ENCODE results near the gene LRRC45. TPM values are rescaled to one million over a fixed set of nuclear protein-coding genes. Genes with fewer than 3 reads are reported as not detected.

The LRRC45 gene
- total RNA-seq, 1 donor from 2014 or later: 29.4 TPM

DNA sequence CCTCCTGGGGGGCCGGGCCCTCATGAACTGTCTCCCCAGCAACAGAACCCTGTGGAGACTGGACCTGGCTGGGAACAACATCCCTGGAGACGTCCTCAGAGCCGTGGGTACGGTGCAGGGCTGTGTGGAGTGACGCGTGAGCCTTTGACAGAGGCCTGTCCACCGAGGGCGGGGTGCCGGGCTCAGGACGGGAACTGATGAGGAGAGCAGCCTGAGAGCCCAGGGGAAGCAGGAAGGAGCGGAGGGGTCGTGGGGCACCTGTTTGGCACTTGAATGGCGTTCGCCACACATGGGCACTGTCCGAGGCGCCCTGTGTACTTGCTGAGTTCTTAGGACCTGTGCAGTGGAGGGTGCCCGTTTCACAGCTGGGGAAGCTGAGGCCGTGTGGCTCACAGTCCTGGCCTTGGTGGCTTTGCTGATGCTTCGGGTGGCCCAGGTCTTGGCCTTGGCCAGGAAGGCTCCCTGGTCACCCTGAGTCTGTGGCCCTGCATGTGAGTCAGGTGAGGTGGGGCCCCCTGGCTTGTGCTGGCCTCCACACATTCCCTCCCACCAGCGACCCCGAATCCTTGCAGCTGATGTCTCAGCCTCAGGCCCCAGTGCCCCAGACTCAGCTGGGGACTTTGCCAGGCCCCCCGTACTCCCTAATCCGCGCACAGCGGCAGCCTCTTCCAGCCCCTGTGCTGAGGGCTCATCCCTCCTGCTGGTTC, 2.4 kb downstream of the LRRC45 start:
- TF ChIP-seq, protein P1, sequence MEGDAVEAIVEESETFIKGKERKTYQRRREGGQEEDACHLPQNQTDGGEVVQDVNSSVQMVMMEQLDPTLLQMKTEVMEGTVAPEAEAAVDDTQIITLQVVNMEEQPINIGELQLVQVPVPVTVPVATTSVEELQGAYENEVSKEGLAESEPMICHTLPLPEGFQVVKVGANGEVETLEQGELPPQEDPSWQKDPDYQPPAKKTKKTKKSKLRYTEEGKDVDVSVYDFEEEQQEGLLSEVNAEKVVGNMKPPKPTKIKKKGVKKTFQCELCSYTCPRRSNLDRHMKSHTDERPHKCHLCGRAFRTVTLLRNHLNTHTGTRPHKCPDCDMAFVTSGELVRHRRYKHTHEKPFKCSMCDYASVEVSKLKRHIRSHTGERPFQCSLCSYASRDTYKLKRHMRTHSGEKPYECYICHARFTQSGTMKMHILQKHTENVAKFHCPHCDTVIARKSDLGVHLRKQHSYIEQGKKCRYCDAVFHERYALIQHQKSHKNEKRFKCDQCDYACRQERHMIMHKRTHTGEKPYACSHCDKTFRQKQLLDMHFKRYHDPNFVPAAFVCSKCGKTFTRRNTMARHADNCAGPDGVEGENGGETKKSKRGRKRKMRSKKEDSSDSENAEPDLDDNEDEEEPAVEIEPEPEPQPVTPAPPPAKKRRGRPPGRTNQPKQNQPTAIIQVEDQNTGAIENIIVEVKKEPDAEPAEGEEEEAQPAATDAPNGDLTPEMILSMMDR (conservative IDR thresholded peaks at IDR 0.05): no peak
- no peak for DNase-seq (ENCODE audit: extremely low spot score, unreplicated experiment)
- no peaks in the 10 kb centered on the region for H3K27me3 Mint-ChIP-seq
- peaks cover 12% of the 10 kb centered on the region for H3K4me1 Mint-ChIP-seq (ENCODE audit: unreplicated experiment)
- no peaks in the 10 kb centered on the region for H3K9me3 Mint-ChIP-seq
- no peak overlapping the region for H3K27ac Mint-ChIP-seq
- H3K4me3 Mint-ChIP-seq: no peak overlapping the region
- no peaks in the 10 kb centered on the region for H3K36me3 Mint-ChIP-seq

DNA sequence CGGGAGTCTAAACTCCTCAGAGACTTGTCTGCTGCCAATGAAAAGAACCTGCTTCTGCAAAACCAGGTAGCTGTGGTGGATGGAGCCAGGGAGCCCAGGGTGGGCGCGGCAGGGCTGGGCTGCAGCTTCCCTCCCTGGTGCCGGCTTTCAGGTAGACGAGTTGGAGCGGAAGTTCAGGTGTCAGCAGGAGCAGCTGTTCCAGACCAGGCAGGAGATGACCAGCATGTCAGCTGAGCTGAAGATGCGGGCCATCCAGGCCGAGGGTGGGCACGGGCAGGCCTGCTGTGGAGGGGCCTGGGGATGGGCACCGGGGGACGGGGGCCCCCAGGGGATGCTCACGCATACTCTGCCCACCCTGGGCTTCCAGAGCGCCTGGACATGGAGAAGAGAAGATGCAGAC, 5.1 kb downstream of the LRRC45 start:
- H3K4me1 Mint-ChIP-seq (ENCODE audit: unreplicated experiment): peaks cover 6% of the 10 kb centered on the region
- no peak for DNase-seq (ENCODE audit: extremely low spot score, unreplicated experiment)
- no peaks in the 10 kb centered on the region for H3K27me3 Mint-ChIP-seq
- TF ChIP-seq, protein P1 (conservative IDR thresholded peaks at IDR 0.05): no peak
- no peaks in the 10 kb centered on the region for H3K36me3 Mint-ChIP-seq
- no peak overlapping the region for H3K4me3 Mint-ChIP-seq
- H3K9me3 Mint-ChIP-seq: no peaks in the 10 kb centered on the region
- H3K27ac Mint-ChIP-seq: no peak overlapping the region

DNA sequence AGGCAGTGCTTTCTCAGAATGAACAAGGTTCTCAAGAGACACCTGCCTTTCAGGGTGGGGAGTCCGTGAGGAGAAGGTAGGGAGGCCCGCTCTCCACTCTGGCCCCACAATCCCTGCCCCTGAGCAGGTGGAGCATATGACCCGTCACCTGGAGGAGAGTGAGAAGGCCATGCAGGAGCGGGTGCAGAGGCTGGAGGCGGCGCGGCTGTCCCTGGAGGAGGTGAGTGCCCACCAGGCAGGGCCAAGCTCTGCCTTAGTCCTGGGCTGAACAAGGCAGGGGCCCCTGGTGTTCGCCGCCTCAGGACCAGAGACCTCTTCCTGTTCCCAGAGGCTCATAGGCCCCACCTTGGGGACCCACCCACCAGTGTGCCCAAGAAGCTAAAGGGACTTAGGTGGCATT, 5.9 kb downstream of the LRRC45 start:
- Mint-ChIP-seq H3K36me3 (no peaks in the 10 kb centered on the region), H3K27ac (no peak overlapping the region), H3K4me1 (ENCODE audit: unreplicated experiment) (peaks cover 6% of the 10 kb centered on the region), H3K9me3 (no peaks in the 10 kb centered on the region), H3K4me3 (peak overlapping the region; percentile 59), H3K27me3 (no peaks in the 10 kb centered on the region)
- no peak for DNase-seq (ENCODE audit: extremely low spot score, unreplicated experiment)
- TF ChIP-seq, protein P1 (conservative IDR thresholded peaks at IDR 0.05): no peak

DNA sequence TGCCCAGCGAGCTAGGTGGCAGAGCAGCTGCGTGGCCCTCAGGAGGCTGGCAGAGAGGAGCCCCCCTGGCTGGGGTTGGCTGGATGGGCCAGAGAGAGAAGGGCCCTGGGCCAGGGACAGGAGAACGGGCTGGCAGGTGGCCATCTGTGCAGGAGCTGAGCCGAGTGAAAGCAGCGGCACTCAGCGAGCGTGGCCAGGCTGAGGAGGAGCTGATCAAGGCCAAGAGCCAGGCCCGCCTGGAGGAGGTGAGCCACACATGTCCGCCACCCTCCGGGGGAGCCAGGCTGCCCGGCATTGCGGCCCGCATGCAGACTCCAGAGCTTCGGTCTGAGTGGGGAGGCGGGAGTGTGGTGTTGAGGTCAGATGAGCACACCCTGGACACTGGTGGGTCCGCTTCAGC, 6.3 kb downstream of the LRRC45 start:
- H3K27ac Mint-ChIP-seq: no peak overlapping the region
- H3K4me3 Mint-ChIP-seq: peak overlapping the region; percentile 76
- H3K4me1 Mint-ChIP-seq (ENCODE audit: unreplicated experiment): peaks cover 4% of the 10 kb centered on the region
- TF ChIP-seq, protein P1 (conservative IDR thresholded peaks at IDR 0.05): no peak
- H3K9me3 Mint-ChIP-seq: no peaks in the 10 kb centered on the region
- no peaks in the 10 kb centered on the region for H3K36me3 Mint-ChIP-seq
- no peaks in the 10 kb centered on the region for H3K27me3 Mint-ChIP-seq
- DNase-seq (ENCODE audit: extremely low spot score, unreplicated experiment): no peak

DNA sequence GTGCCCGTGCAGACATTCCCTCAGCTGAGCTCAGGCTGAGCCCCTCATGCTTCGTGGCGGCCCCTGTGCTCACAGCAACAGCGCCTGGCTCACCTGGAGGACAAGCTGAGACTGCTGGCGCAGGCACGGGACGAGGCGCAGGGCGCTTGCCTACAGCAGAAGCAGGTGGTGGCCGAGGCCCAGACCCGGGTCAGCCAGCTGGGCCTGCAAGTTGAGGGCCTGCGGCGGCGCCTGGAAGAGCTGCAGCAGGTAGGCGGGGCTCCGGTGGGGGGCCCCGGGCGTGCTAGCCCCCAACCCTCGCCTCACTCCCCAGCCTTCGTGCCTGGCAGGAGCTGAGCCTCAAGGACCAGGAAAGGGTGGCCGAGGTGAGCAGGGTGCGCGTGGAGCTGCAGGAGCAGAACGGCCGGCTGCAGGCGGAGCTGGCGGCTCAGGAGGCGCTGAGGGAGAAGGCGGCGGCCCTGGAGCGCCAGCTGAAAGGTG, 6.9 kb downstream of the LRRC45 start:
- H3K27ac Mint-ChIP-seq: no peak overlapping the region
- no peak for DNase-seq (ENCODE audit: extremely low spot score, unreplicated experiment)
- H3K4me1 Mint-ChIP-seq (ENCODE audit: unreplicated experiment): peaks cover 6% of the 10 kb centered on the region
- H3K9me3 Mint-ChIP-seq: no peaks in the 10 kb centered on the region
- TF ChIP-seq, protein P1 (conservative IDR thresholded peaks at IDR 0.05): no peak
- peak overlapping the region; percentile 76 for H3K4me3 Mint-ChIP-seq
- no peaks in the 10 kb centered on the region for H3K27me3 Mint-ChIP-seq
- H3K36me3 Mint-ChIP-seq: peaks cover under 1% of the 10 kb centered on the region
